Measurements from ENCODE around the gene NT5DC4.

The NT5DC4 gene

GRCh38 chr2:112760149-112760548, 39.3 kb downstream of the NT5DC4 start:
- no peak overlapping the region for H3K9ac ChIP-seq (ENCODE audit: low read depth, low read length)
- peaks cover 30% of the 10 kb centered on the region for H3K36me3 ChIP-seq (ENCODE audit: insufficient read depth, low read length)
- peaks cover 15% of the 10 kb centered on the region for H3K4me1 ChIP-seq (ENCODE audit: control insufficient read depth, insufficient read depth, low read length)
- no peak overlapping the region for H3K4me3 ChIP-seq (ENCODE audit: low read length)
- H3K9me3 ChIP-seq (replicated peaks; ENCODE audit: low read length): no peaks in the 10 kb centered on the region
- H3K27me3 ChIP-seq (ENCODE audit: control insufficient read depth, insufficient read depth, low read length): no peaks in the 10 kb centered on the region
- no peak overlapping the region for H3K4me2 ChIP-seq (ENCODE audit: low read length)

GRCh38 chr2:112762276-112762675, 41.5 kb downstream of the NT5DC4 start:
- no peaks in the 10 kb centered on the region for H3K27me3 ChIP-seq (ENCODE audit: control insufficient read depth, insufficient read depth, low read length)
- H3K9ac ChIP-seq (ENCODE audit: low read depth, low read length): no peak overlapping the region
- no peaks in the 10 kb centered on the region for H3K9me3 ChIP-seq (replicated peaks; ENCODE audit: low read length)
- H3K4me2 ChIP-seq (ENCODE audit: low read length): peak overlapping the region; percentile 83
- H3K4me3 ChIP-seq (ENCODE audit: low read length): no peak overlapping the region
- peaks cover 14% of the 10 kb centered on the region for H3K36me3 ChIP-seq (ENCODE audit: insufficient read depth, low read length)
- H3K4me1 ChIP-seq (ENCODE audit: control insufficient read depth, insufficient read depth, low read length): peaks cover 15% of the 10 kb centered on the region

DNA sequence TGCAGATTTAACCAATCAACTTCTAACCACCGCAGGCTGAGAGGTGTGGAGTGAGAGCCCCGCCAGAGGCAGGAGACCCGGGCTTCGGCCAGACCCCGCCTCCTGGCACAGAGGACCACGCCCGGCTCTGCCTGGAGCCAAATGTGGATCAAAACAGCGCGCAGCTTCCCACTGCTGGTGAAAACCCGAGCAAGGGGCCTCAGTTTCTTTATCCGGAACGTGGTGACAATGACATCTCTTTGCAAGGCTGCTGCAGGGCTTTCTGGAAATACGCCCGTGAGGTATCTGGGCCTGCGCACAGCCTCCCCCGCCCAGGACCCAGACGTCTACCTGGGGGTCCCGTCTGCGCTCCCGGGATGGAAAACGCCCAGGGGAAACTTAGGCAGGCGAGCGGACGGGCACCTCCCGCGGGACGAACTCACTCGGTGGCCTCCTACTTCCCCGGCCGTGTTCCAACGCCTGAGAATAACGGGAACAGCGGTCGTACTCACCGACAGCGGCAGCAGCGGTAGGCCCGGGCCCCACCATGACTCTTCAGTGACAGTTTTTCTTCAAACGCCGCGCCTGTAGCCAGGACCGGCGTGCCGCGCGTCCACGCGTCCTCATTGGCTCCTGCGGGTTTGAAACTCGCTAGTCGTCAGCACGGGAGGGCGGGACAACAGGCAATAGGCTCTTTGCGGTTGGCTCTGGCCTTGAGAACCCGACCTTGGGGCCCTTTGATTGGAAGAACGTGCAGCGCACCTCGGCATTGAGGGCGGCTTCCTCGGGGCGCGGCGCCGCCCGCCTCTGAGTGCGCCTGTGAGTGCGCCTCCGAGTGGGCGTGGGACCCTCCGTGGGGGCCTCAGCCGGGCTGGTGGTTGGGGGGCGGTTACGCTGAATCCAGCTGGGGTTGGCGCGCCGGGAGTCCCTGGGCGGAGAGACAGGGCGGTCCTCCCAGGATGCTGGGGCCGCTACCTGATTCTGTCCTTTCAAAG, 43.5 kb downstream of the NT5DC4 start, which contains the start of gene CKAP2L:
Gene CKAP2L (minus strand): TSS at position 539 of the 974 bp plus-strand sequence. CDS start 11 bp downstream, at position 528.
- peak within 1 kb of the TSS; percentile 92 for H3K4me3 ChIP-seq (ENCODE audit: low read length)
- H3K4me2 ChIP-seq (ENCODE audit: low read length): peak within 1 kb of the TSS; percentile 83
- H3K36me3 ChIP-seq (ENCODE audit: insufficient read depth, low read length): peaks cover 14% of the 10 kb centered on the region
- H3K4me1 ChIP-seq (ENCODE audit: control insufficient read depth, insufficient read depth, low read length): peaks cover 15% of the 10 kb centered on the region
- peak within 1 kb of the TSS; percentile 86 for H3K9ac ChIP-seq (ENCODE audit: low read depth, low read length)
- no peaks in the 10 kb centered on the region for H3K27me3 ChIP-seq (ENCODE audit: control insufficient read depth, insufficient read depth, low read length)
- no peaks in the 10 kb centered on the region for H3K9me3 ChIP-seq (replicated peaks; ENCODE audit: low read length)

DNA sequence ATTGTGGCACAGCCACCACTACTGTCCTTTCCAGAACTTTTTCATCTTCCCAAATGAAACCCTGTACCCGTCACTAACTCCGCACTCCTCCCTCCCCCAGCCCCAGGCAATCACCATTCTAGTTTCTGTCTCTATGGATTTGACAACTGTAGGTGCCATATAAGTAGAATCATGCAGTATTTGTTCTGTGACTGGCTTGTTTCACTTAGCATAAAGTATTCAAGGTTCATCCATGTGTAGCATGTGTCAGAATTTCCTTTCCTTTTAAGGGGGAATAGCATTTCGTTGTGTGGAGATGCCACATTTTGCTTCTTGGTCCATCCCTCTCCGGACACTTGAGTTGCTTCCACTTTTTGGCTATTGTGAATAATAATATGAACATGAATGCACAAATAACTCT, 44.4 kb downstream of the NT5DC4 start:
- Histone ChIP-seq H3K4me1 (ENCODE audit: control insufficient read depth, insufficient read depth, low read length) (peaks cover 15% of the 10 kb centered on the region), H3K9ac (ENCODE audit: low read depth, low read length) (peak overlapping the region; percentile 86), H3K4me2 (ENCODE audit: low read length) (peak overlapping the region; percentile 83), H3K36me3 (ENCODE audit: insufficient read depth, low read length) (peaks cover 9% of the 10 kb centered on the region), H3K9me3 (replicated peaks; ENCODE audit: low read length) (no peaks in the 10 kb centered on the region), H3K27me3 (ENCODE audit: control insufficient read depth, insufficient read depth, low read length) (no peaks in the 10 kb centered on the region), H3K4me3 (ENCODE audit: low read length) (peak overlapping the region; percentile 92)

GRCh38 chr2:112767693-112768330, 47.0 kb downstream of the NT5DC4 start:
- Histone ChIP-seq H3K4me3 (ENCODE audit: low read length) (no peak overlapping the region), H3K36me3 (ENCODE audit: insufficient read depth, low read length) (no peaks in the 10 kb centered on the region)

DNA sequence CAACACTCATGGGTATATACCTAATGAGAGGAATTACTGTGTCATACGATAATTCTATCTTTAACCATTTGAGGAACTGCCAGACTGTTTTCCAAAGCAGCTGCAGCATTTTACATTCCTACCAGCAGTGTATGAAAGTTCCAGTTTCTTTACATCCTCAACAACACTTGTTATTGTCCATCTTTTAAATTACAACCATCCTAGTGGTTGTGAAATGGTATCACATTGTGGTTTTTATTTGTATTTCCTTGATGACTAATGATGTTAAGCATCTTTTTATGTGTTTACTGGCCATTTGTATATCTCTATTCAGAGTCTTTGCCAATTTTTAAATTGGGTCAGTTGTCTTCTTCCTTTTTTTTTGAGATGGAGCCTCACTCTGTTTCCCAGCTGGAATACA, 47.6 kb downstream of the NT5DC4 start:
- Histone ChIP-seq H3K9me3 (replicated peaks; ENCODE audit: low read length) (no peaks in the 10 kb centered on the region), H3K4me2 (ENCODE audit: low read length) (no peak overlapping the region), H3K9ac (ENCODE audit: low read depth, low read length) (no peak overlapping the region), H3K27me3 (ENCODE audit: control insufficient read depth, insufficient read depth, low read length) (no peaks in the 10 kb centered on the region), H3K36me3 (ENCODE audit: insufficient read depth, low read length) (no peaks in the 10 kb centered on the region), H3K4me3 (ENCODE audit: low read length) (no peak overlapping the region), H3K4me1 (ENCODE audit: control insufficient read depth, insufficient read depth, low read length) (peaks cover under 1% of the 10 kb centered on the region)

More at GRCh38 chr2:112767693-112768330, 47.0 kb downstream of the NT5DC4 start:
- H3K4me2 ChIP-seq (ENCODE audit: low read length): no peak overlapping the region
- no peak overlapping the region for H3K9ac ChIP-seq (ENCODE audit: low read depth, low read length)
- no peaks in the 10 kb centered on the region for H3K9me3 ChIP-seq (replicated peaks; ENCODE audit: low read length)
- no peaks in the 10 kb centered on the region for H3K27me3 ChIP-seq (ENCODE audit: control insufficient read depth, insufficient read depth, low read length)
- H3K4me1 ChIP-seq (ENCODE audit: control insufficient read depth, insufficient read depth, low read length): peaks cover 7% of the 10 kb centered on the region

DNA sequence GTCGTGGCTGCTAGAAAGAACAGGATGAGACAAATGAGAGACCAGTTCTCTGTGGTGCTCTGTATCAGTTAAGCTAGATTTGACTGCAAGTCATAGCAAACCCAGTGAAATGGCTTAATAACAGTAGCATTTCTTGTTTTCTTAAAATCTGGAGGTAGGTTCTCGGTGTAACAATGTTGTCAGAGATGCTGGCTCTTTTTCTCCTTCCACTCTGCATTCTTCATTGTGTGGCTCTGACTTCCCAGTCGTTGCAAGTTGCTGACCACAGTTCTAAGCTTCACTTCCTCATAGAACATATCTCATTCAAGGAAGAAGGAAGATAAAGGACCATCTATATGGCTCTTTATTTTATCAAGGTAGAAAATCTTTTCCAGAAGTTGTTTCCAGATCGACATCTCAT, 51.5 kb downstream of the NT5DC4 start:
- Histone ChIP-seq H3K4me2 (ENCODE audit: low read length) (no peak overlapping the region), H3K4me3 (ENCODE audit: low read length) (no peak overlapping the region), H3K27me3 (ENCODE audit: control insufficient read depth, insufficient read depth, low read length) (no peaks in the 10 kb centered on the region)

DNA sequence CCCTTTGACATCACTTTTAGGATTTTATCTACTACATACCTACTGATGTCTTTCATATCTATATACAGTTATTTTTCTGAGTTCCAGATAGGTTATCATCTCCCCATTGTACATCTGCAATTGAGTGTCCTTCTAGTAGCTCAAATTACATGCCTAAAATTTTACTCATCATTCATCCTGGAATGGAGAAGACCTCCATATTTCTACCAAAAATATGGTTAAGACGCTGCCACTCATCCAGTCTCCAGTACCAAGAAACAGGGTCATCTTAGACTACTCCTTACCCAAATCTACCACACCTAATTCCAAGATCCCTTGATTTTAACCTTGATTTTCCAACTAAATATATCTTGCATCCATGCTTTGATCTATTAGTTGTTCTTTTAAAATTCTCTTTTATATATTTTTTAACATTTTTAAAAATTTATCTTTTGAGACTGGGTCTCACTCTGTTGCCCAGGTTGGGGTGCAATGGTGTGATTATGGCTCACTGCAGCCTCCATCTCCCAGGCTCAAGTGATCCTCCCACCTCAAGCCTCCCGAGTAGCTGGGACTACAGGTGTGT, 52.2 kb downstream of the NT5DC4 start:
- no peaks in the 10 kb centered on the region for H3K27me3 ChIP-seq (ENCODE audit: control insufficient read depth, insufficient read depth, low read length)
- no peaks in the 10 kb centered on the region for H3K9me3 ChIP-seq (replicated peaks; ENCODE audit: low read length)
- H3K4me1 ChIP-seq (ENCODE audit: control insufficient read depth, insufficient read depth, low read length): no peaks in the 10 kb centered on the region
- no peak overlapping the region for H3K4me2 ChIP-seq (ENCODE audit: low read length)
- no peak overlapping the region for H3K4me3 ChIP-seq (ENCODE audit: low read length)
- no peak overlapping the region for H3K9ac ChIP-seq (ENCODE audit: low read depth, low read length)
- H3K36me3 ChIP-seq (ENCODE audit: insufficient read depth, low read length): no peaks in the 10 kb centered on the region

More for the DNA sequence above, 51.5 kb downstream of the NT5DC4 start:
- H3K9me3 ChIP-seq (replicated peaks; ENCODE audit: low read length): no peaks in the 10 kb centered on the region
- no peaks in the 10 kb centered on the region for H3K4me1 ChIP-seq (ENCODE audit: control insufficient read depth, insufficient read depth, low read length)
- no peaks in the 10 kb centered on the region for H3K36me3 ChIP-seq (ENCODE audit: insufficient read depth, low read length)
- no peak overlapping the region for H3K9ac ChIP-seq (ENCODE audit: low read depth, low read length)

DNA sequence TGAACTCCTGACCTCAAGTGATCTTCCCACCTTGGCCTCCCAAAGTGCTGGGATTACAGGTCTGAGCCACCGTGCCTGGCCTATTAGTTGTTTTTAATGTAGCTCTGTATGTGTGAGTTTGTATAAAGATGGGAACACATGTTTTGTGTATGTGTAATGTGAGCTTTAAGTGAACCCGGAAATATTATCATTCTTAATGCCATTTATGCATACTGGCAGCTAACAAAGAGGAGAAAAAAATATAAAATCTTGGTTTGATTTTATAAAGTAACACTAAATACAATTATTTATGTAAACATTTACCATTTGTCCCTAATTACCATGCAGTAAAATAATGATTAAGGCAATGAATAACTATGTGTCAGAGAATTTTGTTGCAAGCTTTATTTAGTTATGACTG, 52.7 kb downstream of the NT5DC4 start:
- H3K9me3 ChIP-seq (replicated peaks; ENCODE audit: low read length): no peaks in the 10 kb centered on the region
- H3K4me3 ChIP-seq (ENCODE audit: low read length): no peak overlapping the region
- H3K4me1 ChIP-seq (ENCODE audit: control insufficient read depth, insufficient read depth, low read length): no peaks in the 10 kb centered on the region
- no peak overlapping the region for H3K9ac ChIP-seq (ENCODE audit: low read depth, low read length)
- no peak overlapping the region for H3K4me2 ChIP-seq (ENCODE audit: low read length)
- no peaks in the 10 kb centered on the region for H3K36me3 ChIP-seq (ENCODE audit: insufficient read depth, low read length)
- no peaks in the 10 kb centered on the region for H3K27me3 ChIP-seq (ENCODE audit: control insufficient read depth, insufficient read depth, low read length)

DNA sequence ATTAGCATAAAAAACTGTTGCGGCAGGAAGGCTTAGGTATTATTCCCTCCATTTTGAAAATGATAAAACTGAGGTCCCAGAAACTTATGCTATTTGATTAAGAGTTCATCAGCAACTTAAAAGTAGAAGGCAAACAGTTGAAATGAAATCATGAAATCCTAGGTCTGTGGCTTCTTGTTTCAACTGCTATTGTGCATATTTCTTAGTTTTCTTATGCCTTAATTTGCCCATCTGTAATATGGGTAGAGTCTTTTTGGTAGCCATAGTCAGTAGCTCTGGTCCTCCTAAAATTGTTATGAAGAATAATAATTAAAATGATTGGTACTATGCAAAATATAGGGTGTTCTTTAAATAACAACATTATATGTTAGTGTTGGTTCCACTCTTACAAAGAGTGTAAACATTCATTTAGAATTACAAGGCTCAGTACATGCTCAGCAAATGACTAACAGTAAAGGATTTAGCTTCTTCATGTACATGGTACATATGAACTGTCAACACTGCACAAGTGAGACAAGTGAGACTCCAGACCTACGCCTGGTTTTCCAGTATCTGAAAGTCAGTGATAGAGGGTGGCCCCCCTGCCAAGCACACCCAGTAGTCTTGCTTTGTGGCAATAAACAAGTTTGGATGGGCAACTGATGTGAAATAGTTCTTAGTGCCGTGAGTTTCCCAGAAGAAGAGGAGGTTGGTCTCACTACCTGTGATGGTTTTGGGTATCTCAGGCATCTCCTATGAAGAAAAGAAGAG, 53.9 kb downstream of the NT5DC4 start:
- H3K27me3 ChIP-seq (ENCODE audit: control insufficient read depth, insufficient read depth, low read length): no peaks in the 10 kb centered on the region
- no peak overlapping the region for H3K4me2 ChIP-seq (ENCODE audit: low read length)
- H3K36me3 ChIP-seq (ENCODE audit: insufficient read depth, low read length): no peaks in the 10 kb centered on the region
- no peaks in the 10 kb centered on the region for H3K9me3 ChIP-seq (replicated peaks; ENCODE audit: low read length)
- no peak overlapping the region for H3K4me3 ChIP-seq (ENCODE audit: low read length)
- H3K4me1 ChIP-seq (ENCODE audit: control insufficient read depth, insufficient read depth, low read length): no peaks in the 10 kb centered on the region
- H3K9ac ChIP-seq (ENCODE audit: low read depth, low read length): no peak overlapping the region

- Histone ChIP-seq H3K4me3 (ENCODE audit: low read length) (no peak overlapping the region), H3K9ac (ENCODE audit: low read depth, low read length) (no peak overlapping the region), H3K4me2 (ENCODE audit: low read length) (no peak overlapping the region), H3K9me3 (replicated peaks; ENCODE audit: low read length) (no peaks in the 10 kb centered on the region), H3K4me1 (ENCODE audit: control insufficient read depth, insufficient read depth, low read length) (no peaks in the 10 kb centered on the region), H3K27me3 (ENCODE audit: control insufficient read depth, insufficient read depth, low read length) (no peaks in the 10 kb centered on the region), H3K36me3 (ENCODE audit: insufficient read depth, low read length) (no peaks in the 10 kb centered on the region)
Measured at GRCh38 chr2:112776113-112776512, 55.3 kb downstream of the NT5DC4 start.
